Left forelimb (tissue), 1 donor: ENCODE measurements around the gene RCAN3.
"Not testable (repeated sequence)": the region's sequence is repeated elsewhere in the genome, so short reads cannot be mapped to it uniquely, and the experiment has no call there.

Experiments
- DNase-seq: peaks from one replicate; pipeline ENCODE4 v3.0.0-alpha.2; 2018; ENCODE audit warnings: low spot score

Gene RCAN3

DNA sequence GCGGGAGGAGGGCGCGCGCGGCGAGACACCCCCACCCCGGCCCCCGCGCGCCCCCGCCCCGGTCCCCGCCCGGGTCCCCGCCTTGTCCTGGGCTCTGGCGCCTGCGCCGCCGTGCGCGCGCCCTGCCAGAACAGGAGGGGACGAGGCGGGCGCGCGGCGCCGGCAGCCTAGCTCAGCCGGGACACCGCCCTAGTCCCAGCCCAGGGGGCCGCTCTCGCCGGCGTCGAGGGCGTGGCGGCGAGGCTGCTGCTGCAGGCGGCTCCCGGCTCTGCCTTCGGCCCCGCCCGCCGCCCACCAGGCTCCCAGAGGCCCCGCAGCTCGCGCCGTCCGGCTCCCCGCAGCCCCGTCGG lies at the start of gene RCAN3:
TSS of gene RCAN3 (plus strand) at position 128 of the 350 bp plus-strand sequence. CDS start 11,537 bp downstream, outside the sequence.
- peak; percentile 85 for DNase-seq

DNA sequence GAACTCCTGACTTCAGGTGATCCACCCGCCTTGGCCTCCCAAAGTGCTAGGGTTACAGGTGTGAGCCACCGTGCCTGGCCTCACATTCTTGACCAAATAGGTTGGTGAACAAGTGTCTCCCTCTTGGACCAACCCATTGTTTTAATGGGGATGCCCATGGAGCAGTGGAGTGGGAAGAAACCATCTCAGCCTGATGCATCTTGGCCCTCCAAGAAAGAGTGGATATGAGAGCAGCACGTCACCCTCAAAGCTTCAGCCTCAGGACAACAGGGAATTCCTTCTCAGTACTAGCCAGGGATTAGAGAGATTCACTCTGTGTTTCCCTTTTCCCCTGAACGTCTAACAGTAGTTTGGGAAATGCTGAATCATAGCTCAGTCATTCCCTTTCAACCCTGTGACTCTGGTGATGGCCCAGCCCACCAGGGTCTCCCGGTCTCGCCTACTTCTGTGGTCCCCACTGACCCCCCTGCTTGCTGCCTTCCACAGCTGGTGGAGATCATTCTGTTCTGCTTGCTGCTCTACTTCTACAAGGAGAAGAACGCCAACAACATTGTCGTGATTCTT lies 49.6 kb upstream of the RCAN3 start:
- no peak for DNase-seq

DNA sequence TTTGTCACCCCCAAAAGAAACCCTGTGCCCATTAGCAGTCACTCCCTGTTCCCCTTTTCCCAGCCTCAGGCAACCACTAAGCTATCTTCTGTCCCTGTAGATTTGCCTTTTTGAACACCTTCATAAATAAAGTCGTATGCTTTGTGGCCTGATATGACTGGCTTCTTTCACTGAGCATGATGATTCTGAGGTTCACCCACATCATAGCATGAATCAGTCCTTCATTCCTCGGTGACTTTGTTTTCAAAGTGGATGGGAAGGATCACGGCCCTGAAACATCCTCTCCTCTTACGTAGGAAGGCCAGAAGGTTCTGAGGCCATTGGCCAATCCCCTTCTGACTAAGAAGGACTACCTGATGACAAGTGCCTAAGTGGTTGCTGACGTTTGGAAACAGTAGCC lies 48.0 kb upstream of the RCAN3 start:
- no peak for DNase-seq

DNA sequence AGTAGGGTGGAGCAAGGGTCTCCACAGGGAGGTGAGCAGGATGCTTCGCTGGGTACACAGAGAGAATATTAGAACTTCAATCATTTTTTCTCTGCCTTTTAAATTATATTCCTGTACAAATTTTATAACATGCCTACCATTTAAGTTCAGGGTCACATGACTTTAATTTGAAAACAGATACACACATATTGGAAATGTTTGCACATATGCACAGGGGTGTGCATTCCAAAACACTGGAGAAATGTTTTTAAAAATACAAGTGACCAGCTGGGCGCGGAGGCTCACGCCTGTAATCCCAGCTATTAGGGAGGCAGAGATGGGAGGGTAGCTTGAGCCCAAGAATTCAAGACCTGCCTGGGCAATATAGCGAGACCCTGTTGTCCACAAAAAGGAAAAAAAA lies 47.4 kb upstream of the RCAN3 start:
- no peak for DNase-seq

DNA sequence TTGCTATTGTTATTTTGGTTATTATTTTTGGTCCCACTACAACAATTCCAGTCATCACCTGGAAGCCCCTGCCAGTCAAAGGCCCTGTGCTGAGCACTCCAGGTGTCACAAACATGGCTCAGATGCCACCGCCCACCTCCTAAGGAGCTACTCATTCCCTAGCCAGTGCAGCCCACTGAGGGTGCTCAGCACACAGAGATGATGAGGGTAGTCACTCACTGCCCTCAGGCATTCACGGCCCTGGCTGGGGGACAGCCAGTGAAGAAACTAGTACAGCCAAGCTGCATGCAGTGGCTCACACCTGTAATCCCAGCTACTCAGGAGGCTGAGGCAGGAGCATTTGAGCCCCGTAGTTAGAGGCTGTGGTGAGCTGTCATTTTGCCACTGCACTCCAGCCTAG lies 44.8 kb upstream of the RCAN3 start:
- no peak for DNase-seq

DNA sequence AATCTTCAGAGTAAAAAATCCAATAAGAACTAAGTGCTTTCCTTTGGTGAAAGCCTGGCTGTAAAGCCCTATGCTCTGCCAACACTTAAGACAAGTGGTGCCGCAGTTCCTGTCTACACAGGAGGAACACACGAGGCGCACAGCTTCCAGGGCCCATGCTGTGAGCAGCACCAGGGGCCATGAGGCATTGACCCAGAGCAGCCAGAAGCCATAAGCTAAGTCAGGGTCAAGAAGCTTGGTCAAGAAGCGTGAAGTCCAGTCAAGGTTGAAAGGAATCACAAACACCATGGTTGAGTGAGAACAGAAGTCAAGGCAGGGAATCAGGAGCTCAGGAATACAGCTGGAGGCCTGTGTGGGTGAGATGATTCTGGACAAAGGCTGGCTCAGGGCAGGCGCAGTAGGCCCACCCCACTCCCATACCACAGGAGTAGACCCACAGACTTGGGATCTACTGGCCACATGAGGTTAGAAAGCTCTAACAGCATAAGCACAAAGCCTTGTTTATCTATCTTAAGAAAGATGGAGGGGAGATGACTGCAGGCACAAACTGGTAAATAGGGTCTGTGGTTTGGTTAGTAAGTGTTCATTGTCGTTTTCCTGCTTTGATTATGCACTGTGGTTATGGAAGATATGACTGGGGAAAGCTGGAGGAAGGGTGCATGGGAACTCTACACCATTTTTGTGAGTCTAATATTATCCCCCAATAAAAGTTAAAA lies 42.9 kb upstream of the RCAN3 start:
- no peak for DNase-seq

DNA sequence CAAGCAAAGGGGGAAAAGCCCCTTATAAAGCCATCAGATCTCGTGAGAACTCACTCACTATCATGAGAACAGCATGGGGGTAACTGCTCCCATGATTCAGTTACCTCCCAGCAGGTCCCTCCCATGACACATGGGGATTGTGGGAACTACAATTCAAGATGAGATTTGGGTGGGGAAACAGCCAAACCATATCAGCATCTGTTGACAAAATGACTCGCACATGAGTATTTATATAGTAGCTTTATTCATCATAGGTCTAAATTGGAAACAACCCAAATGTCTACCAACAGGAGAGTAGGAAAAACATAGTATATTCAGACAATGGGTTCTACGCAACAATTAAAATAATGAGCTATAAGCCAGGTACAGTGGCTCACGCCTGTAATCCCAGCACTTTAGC lies 40.5 kb upstream of the RCAN3 start:
- DNase-seq = not testable (repeated sequence)

DNA sequence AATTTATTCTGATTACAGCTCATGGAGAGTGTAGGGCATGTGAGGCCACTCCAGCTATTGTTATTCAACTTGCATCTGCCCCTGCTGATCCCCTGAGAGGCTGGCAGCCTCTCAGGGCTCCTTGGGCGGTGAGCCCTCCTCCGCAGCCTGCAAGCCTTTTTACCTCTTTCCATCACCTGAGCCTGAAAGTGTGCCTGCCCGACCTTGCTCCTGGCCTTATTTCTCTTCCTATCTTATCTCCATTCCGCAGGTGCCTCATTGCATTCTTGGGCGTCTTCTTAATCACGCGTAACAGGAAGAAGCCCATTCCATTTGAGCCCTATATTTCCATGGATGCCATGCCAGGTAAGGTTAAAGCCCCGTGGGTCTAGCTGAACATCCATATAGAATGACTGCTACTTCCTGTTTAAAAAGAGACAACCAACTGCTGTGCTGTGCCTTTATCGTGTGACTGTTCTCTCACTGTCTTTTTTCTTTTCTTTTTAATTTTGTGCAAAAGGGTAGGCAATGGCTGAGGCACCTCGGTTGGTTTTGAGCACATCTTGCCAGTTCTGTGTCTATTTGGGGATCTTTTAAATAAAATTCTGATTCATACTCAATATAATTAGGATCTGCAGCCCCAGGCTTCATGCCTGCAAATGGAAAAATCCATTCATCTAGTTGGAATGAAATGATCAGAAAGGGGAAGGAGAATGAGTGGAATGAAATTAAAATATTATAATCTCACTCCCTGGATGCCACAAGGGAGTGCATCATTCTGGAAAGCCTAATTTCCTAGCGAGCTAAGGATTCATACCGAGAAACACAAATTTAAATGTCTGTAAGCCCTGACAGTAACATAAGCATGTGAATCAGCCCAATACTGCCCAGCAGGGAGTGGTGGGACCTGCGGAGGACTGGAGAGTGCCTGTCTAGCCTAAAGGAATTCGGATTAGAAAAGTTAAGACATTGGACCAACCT lies 38.6 kb upstream of the RCAN3 start:
- no peak for DNase-seq

DNA sequence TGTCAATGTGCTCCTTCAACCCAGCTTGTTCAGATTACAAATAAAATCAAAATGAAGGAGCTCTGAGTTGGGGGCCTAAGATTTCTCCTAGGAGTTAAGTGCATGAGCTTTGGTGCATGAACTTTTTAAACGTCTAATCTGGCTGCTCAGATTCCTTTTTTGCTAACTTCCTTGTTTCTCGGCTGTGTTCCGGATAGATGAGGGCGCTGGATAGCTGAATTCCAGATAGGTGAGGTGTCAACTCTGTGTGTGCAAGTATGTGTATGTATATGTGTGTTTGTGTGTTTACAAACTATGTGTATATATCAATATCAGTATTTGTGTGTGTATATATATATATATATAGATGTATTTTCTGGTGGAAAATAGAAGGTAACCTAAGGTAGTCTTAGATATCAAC lies 37.5 kb upstream of the RCAN3 start:
- no peak for DNase-seq

DNA sequence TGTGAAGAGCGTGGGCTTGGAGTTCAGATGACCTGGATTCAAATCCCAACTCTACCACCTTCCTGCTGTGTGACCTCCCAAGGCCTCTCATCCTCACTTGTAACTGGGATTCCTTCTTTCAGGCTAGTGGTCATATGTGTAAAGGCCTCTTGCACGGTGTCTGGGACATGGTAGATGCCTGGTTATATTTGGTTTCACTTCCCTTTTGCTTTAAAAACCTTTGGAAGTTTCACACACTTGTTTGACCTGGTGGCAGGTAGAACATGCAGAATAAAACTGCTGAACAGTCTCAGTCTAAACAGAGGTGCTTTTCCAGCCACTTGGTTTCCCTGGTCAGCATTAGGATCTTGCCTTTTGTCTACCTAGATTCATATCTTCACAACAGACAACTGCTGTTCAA lies 37.0 kb upstream of the RCAN3 start:
- DNase-seq = no peak

DNA sequence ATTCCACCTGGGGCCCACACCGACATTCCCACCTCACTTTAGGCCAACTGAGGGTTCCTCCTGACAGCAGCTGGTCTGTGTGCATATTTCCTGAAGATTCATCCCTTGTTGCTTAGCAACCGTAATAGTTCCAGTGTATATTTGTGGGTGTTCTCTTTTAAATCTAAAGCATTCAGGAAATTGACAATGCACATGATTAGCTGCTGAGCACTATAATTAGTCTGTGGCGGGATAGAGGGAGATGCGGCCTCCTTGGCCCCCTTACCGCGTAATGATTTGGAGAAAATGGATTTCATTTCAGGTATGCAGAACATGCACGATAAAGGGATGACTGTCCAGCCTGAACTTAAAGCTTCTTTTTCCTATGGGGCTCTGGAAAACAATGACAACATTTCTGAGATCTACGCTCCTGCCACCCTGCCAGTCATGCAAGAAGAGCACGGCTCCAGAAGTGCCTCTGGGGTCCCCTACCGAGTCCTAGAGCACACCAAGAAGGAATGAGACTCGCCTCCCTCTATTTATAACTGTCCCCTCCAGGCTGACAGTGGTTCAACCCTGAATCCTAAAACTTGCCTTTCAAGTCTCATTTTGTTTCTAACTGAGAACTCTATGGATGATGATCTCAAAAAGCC lies 33.8 kb upstream of the RCAN3 start:
- DNase-seq = no peak

DNA sequence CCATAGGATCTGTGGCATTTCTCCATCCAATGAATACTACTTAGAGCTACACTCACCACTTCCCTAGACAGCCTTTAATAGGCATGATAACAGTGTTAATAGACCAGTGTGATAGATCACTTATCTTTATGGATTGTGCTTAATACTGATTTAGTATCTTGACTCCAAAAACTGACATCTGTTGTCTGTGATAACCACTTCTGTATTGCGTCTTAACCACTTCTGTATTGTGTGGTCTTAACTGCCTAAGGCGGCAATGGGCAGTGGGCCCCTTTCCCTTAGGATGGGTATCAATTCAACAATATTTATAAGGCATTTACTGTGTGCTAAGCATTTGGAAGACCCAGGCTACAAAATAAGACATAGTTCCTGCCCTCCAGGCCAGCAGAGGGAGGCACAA lies 32.0 kb upstream of the RCAN3 start:
- DNase-seq = no peak

DNA sequence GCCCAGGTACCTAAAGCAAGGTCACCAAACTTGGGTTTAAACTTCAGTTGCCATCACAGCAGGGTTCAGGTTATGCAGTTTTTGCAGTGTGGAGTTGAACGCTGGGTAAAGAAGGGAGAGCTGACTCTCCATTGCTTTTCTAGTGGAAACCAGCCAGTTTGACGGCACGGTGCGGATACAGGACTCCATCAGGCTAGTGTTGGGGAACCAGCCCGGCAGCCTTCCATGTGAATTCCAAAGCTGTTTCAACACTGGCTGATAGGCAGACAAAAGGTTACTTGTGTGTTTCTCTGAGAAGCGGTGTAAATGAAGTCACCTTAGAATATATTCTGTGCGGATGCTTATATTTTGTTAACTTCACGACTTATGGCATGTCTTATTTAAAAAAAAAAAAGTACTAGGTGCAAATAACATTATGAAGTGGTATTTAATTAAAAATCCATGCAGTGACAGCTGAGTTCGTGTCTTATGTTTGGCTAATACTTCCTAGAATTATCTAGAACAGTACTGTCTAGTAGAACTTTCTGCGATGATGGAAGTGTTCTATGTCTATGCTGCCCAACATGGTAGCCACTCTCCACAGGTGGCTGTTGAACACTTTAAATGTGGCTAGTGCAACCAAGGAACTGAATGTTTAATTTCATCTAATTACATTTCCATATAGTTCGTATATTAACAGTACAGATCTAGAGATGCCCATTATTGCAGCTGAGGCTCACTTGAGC lies 29.9 kb upstream of the RCAN3 start:
- no peak for DNase-seq

DNA sequence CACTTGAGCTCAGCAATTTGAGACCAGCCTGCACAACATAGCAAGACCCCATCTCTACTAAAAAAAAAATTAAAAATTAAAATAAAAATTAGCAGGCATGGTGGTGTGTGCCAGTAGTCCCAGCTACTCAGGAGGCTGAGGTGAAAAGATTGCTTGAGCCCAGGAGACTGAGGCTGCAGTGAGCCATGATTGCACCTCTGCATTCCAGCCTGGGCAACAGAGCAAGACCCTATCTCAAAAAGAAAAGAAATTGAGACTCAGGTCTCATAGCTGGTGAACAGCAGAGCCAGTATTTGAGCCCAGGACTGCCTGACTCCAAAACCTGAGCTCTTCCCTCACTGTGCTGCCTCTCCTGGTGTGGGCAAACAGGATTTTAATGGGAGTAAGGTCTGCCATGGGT lies 28.4 kb upstream of the RCAN3 start:
- no peak for DNase-seq

DNA sequence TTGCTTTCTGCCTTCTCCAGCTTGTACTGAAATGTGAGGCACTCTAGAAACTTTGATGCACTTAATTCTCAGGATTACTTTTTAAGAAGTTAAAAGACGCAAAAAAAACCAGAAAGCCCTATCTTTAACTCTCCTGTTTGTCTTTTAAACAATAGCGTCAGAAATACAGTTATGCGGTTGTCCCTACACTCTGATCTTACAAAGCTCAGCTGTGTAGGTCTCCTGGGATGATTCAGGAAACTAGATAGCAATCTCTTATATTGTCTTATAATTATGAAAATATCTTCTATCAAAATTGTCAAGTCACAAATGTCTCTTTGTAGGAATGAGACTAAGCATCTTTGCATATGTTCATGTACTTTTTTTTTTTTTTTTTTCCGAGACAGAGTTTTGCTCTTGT lies 26.9 kb upstream of the RCAN3 start:
- DNase-seq = no peak

DNA sequence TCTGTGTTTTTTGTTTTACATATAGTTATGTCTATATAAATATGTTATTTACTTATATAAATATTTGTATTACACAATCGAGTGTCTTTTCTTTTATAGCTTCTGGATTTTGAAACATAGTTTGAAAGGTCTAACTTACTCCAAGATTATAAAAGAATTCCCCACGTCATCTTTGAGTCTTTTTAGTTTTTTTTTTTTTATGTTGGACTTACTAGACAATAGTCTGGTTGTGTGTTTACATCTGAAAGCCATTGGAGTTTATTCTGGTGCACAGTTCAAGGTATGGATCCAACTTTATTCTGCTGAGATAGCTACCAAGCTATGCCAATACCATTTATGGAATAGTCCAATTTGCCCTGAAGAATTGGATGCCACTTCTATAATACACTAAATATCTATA lies 26.1 kb upstream of the RCAN3 start:
- DNase-seq = no peak

DNA sequence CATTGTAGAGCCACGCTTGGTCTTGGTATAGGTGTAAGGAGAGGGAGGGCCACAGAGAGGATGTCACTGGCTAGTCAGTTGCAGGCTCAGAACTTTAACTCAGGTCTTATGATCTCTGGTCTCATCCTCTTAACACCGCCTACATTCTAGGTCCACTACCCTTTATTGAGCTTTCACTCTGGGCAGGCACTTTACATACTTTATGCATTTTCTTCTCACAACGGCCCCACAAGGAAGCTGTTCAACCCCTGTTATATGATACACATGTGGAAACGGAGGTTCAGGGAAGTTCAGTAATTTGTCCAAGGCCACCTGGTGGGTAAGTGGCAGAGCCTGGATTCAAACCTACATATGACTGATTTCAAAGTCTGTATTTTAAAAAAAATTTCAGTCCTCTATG lies 25.3 kb upstream of the RCAN3 start:
- DNase-seq = no peak

DNA sequence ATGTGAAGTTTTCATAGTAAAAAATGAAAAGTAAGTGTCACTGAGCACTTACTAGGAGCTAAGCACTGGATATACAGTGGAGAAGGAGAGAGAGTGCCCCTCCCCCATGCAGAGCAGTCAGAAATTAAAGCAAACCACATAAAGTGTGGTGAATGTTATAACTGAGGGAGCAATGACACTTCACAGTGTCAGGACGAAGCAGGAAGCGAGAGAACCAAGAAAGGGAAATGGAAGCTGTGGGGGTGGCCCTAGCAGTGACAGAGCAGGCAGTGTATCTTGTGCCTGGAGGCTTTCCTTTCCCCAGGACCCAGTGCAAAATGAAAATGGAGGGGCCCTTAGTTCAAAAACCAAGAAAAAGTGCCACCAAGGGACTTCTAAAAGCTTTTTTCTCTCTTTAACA lies 21.5 kb upstream of the RCAN3 start:
- no peak for DNase-seq

DNA sequence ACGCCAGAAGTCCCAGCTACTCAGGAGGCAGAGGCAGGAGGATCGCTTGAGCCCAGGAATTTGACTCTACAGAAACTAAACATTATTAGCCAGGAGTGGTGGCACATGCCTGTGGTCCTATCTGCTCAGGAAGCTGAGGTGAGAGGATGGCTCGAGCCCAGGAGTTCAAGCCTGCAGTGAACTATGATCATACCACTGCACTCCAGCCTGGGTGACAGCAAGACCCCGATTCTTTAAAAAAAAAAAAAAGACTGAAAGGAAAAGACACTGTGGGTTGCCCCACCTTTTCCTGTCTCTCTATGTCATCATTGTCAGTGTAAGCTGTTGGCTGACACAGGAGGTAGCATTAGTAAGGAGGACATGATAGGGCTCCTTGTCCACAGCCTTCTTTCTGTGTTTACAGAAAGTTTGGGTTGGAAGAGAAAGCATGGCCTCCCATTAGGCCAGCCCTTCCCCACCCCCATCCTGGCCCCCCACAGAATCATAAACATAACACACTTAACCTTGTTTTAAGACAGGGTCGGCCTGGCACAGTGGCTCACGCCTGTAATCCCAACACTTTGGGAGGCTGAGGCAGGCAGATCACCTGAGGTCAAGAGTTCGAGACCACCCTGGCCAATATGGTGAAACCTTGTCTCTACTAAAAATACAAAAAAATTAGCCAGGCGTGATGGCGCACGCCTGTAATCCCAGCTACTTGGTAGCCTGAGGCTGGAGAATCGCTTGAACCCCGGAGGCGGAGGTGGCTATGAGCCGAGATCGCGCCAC lies 20.6 kb upstream of the RCAN3 start:
- DNase-seq = no peak

DNA sequence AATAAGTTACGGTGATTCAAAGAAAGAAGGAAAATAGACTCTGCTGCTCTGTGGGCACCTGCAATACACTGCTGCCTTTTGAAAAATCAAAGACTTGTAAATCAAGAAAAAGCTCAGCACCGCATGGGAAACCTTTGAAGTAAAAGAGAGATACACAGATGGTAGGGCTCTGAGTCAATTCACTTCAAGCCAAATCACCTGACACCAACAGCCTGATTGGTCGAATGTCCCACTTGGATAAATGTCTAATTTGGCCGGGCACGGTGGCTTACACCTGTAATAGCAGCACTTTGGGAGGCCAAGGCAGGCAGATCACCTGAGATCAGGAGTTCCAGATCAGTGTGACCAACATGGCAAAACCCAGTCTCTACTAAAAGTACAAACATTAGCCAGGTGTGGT lies 19.2 kb upstream of the RCAN3 start:
- no peak for DNase-seq

DNA sequence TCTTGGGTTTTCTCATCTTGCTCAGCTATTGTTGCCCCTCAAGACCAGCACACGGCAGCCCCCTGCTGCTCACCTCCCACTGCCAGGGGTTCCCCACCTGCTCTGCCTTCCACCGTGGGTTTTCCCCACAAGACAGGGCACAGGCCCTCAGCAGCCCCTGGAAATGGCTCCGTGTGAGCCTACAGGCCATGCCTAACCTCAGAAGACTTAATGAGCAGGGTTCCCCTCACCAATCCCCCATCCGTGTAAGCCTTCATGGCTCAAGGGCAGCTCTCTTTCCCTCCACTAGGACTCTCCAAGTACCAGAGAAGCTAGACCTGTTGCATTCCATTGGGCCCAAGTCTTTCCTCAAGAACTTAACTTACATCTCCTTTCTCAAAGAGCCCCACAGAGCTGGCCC lies 18.4 kb upstream of the RCAN3 start:
- no peak for DNase-seq
